HepG2 (cell line): ENCODE measurements around the gene CRKL. TPM values are rescaled to one million over a fixed set of nuclear protein-coding genes. Genes with fewer than 3 reads are reported as not detected.

Experiments used
- AGO2 ChIP-seq: fragments of 200-400 bp; formaldehyde crosslinking; optimal IDR thresholded peaks from 2 replicates; pipeline ENCODE3; 2017; ENCODE audit warnings: mild to moderate bottlenecking, low read depth, low read length, moderate library complexity
- HES4 ChIP-seq: sonication (generic); formaldehyde crosslinking; IDR thresholded peaks from 2 replicates; pipeline ENCODE4 v1.9.0; 2021; ENCODE audit warnings: mild to moderate bottlenecking, missing genetic modification reagents, borderline replicate concordance
- JUNB ChIP-seq: sonication (generic); formaldehyde crosslinking; IDR thresholded peaks from 2 replicates; pipeline ENCODE4 v1.8.0; 2022; ENCODE audit warnings: missing genetic modification reagents, mild to moderate bottlenecking, borderline replicate concordance
- MED13 ChIP-seq: sonication (generic); formaldehyde crosslinking; IDR thresholded peaks from 2 replicates; pipeline ENCODE4 v1.5.0; 2020; ENCODE audit warnings: missing genetic modification reagents
- RARA ChIP-seq: IDR thresholded peaks from 2 replicates; pipeline ENCODE4 v1.6.1; 2016; ENCODE audit warnings: missing genetic modification reagents, missing compliant biosample characterization
- SMARCE1 ChIP-seq: fragments of 450-650 bp; IDR thresholded peaks from 2 replicates; pipeline ENCODE4 v1.6.1; 2017; ENCODE audit warnings: borderline replicate concordance
- TARDBP ChIP-seq: sonication (generic); formaldehyde crosslinking; IDR thresholded peaks from 2 replicates; pipeline ENCODE4 v1.8.0; 2022; ENCODE audit warnings: mild to moderate bottlenecking, missing genetic modification reagents
- ZNF143 ChIP-seq: sonication (generic); formaldehyde crosslinking; IDR thresholded peaks from 2 replicates; pipeline ENCODE4 v1.4.0; 2020; ENCODE audit warnings: missing genetic modification reagents
- ZNF256 ChIP-seq: sonication (generic); formaldehyde crosslinking; conservative IDR thresholded peaks from 2 replicates; pipeline ENCODE4 v1.4.0; 2020; ENCODE audit warnings: missing genetic modification reagents
- ZNF329 ChIP-seq: sonication (generic); formaldehyde crosslinking; IDR thresholded peaks from 2 replicates; pipeline ENCODE4 v1.9.0; 2021; ENCODE audit warnings: low read depth, mild to moderate bottlenecking, missing genetic modification reagents
- ZNF432 ChIP-seq: sonication (generic); formaldehyde crosslinking; IDR thresholded peaks from 2 replicates; pipeline ENCODE4 v1.5.0; 2020; ENCODE audit warnings: missing genetic modification reagents, mild to moderate bottlenecking, borderline replicate concordance
- ZNF44 ChIP-seq: sonication (generic); formaldehyde crosslinking; IDR thresholded peaks from 2 replicates; pipeline ENCODE4 v1.5.1; 2020; ENCODE audit warnings: mild to moderate bottlenecking, missing genetic modification reagents
- ZNF562 ChIP-seq: sonication (generic); formaldehyde crosslinking; IDR thresholded peaks from 2 replicates; pipeline ENCODE4 v1.8.0; 2022; ENCODE audit warnings: missing genetic modification reagents, borderline replicate concordance
- ZNF777 ChIP-seq: sonication (generic); formaldehyde crosslinking; IDR thresholded peaks from 2 replicates; pipeline ENCODE4 v1.4.0; 2020; ENCODE audit warnings: missing genetic modification reagents
- ZNF879 ChIP-seq: sonication (generic); formaldehyde crosslinking; IDR thresholded peaks from 2 replicates; pipeline ENCODE4 v1.8.1; 2023; ENCODE audit warnings: missing genetic modification reagents
- polyA plus RNA-seq, 8 experiments: library from polyadenylated mRNA; depleted of rRNA in 3 of 8; stranded (reverse) in 7 of 8; unstranded in 1 of 8; fragments of >200 nt; fragmentation: Illumina TruSeq in 4 of 8; extraction: Trizol in 4 of 8; gene quantifications; 2 replicates each; pipeline versions ENCODE4 v1.2.1 to v1.2.3, GENCODE V29; 2011 to 2016; ENCODE audit warnings: low read depth in 4 of 8, missing spikeins in 1 of 8, mixed read lengths in 1 of 8; ENCODE audit not compliant: insufficient read depth in 1 of 8
- total RNA-seq, 5 experiments: library from RNA; depleted of rRNA; stranded (reverse); fragments of >200 nt; fragmentation: Illumina TruSeq; extraction: Trizol; gene quantifications; 2 replicates each; pipeline ENCODE4 v1.2.3, GENCODE V29; 2016; ENCODE audit warnings: low read depth in 1 of 5
- TF ChIP-seq, protein P1 (sequence below): sonication (generic); formaldehyde crosslinking; IDR thresholded peaks from 2 replicates; pipeline ENCODE4 v1.5.0; 2020; ENCODE audit warnings: missing genetic modification reagents, mild to moderate bottlenecking, borderline replicate concordance
- TF ChIP-seq, protein P2 (sequence below): sonication (generic); formaldehyde crosslinking; IDR thresholded peaks from 2 replicates; pipeline ENCODE4 v1.4.0; 2020; ENCODE audit warnings: missing genetic modification reagents, borderline replicate concordance
- TF ChIP-seq, protein P3 (sequence below): sonication (generic); formaldehyde crosslinking; IDR thresholded peaks from 2 replicates; pipeline ENCODE4 v1.5.0; 2020; ENCODE audit warnings: mild to moderate bottlenecking, missing genetic modification reagents

CRKL gene
- total and polyA plus RNA-seq, 2 of the 13 experiments (the other 11 are each of a cell fraction or from before 2014, with no cell fraction given), result 37.4 to 60.6 TPM

DNA sequence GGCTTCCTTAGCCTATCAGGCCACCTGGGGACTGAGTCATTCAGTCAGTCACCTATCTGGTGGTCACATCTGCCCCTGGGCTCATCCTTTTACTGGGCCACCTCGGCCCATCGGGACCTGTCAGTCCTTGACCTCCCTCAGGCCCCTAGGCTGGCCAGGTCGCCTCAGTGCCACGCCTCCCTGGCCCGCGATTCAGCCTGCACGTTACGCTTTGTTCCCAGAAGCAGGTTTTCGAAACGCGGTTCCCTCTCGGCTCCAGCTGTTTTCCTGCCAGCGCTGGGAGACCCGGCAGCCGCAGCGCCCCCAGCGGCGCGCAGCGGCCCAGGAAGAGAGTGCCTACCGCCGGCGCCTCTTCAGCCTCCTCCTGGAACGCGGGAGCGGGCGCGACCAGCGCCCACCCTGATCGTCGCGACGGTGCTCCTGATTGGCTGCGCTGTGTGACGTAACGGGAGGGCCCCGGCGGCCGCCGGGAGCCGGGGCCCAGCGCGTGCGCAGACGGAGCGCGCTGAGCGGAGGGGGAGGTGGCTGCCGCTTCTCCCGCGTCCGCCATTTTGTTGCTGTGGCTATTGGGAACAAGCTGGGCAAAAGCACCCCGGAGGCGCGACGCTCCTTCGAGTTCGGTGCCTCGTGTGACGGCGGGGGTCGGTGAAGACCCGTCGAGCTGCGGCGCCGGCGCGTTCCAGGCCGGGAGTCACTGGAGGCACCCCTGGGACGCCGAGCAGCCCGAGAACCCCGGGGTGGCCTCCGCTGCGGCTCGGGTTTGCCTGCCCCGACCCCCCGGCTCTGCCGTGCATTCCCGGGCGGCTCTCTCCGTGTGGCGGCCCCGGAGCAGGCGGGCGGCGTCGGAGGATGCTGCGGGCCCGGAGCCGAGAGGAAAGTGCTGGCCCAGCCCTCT, at the start of gene CRKL (continued):
- TF ChIP-seq TARDBP (CRISPR knock-in tag), result peak; percentile 83; the same call in 1 of the 2 replicates
- TF ChIP-seq, protein P1, sequence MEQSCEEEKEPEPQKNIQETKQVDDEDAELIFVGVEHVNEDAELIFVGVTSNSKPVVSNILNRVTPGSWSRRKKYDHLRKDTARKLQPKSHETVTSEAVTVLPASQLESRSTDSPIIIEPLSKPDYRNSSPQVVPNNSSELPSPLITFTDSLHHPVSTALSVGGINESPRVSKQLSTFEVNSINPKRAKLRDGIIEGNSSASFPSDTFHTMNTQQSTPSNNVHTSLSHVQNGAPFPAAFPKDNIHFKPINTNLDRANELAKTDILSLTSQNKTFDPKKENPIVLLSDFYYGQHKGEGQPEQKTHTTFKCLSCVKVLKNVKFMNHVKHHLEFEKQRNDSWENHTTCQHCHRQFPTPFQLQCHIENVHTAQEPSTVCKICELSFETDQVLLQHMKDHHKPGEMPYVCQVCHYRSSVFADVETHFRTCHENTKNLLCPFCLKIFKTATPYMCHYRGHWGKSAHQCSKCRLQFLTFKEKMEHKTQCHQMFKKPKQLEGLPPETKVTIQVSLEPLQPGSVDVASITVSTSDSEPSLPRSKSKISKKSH (CRISPR knock-in tag), result peak; percentile 59; the same call in 1 of the 2 replicates
- TF ChIP-seq MED13 (CRISPR knock-in tag), result no peak
- peak; percentile 81 for TF ChIP-seq ZNF143 (CRISPR knock-in tag)
- no peak for TF ChIP-seq SMARCE1
- TF ChIP-seq ZNF329 (CRISPR knock-in tag), result no peak
- TF ChIP-seq, protein P2, sequence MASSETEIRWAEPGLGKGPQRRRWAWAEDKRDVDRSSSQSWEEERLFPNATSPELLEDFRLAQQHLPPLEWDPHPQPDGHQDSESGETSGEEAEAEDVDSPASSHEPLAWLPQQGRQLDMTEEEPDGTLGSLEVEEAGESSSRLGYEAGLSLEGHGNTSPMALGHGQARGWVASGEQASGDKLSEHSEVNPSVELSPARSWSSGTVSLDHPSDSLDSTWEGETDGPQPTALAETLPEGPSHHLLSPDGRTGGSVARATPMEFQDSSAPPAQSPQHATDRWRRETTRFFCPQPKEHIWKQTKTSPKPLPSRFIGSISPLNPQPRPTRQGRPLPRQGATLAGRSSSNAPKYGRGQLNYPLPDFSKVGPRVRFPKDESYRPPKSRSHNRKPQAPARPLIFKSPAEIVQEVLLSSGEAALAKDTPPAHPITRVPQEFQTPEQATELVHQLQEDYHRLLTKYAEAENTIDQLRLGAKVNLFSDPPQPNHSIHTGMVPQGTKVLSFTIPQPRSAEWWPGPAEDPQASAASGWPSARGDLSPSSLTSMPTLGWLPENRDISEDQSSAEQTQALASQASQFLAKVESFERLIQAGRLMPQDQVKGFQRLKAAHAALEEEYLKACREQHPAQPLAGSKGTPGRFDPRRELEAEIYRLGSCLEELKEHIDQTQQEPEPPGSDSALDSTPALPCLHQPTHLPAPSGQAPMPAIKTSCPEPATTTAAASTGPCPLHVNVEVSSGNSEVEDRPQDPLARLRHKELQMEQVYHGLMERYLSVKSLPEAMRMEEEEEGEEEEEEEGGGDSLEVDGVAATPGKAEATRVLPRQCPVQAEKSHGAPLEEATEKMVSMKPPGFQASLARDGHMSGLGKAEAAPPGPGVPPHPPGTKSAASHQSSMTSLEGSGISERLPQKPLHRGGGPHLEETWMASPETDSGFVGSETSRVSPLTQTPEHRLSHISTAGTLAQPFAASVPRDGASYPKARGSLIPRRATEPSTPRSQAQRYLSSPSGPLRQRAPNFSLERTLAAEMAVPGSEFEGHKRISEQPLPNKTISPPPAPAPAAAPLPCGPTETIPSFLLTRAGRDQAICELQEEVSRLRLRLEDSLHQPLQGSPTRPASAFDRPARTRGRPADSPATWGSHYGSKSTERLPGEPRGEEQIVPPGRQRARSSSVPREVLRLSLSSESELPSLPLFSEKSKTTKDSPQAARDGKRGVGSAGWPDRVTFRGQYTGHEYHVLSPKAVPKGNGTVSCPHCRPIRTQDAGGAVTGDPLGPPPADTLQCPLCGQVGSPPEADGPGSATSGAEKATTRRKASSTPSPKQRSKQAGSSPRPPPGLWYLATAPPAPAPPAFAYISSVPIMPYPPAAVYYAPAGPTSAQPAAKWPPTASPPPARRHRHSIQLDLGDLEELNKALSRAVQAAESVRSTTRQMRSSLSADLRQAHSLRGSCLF, result no peak
- no peak for TF ChIP-seq ZNF256
- no peak for TF ChIP-seq ZNF777 (CRISPR knock-in tag)
- no peak for TF ChIP-seq ZNF44
- peak; percentile 67 for TF ChIP-seq AGO2
- TF ChIP-seq, protein P3, sequence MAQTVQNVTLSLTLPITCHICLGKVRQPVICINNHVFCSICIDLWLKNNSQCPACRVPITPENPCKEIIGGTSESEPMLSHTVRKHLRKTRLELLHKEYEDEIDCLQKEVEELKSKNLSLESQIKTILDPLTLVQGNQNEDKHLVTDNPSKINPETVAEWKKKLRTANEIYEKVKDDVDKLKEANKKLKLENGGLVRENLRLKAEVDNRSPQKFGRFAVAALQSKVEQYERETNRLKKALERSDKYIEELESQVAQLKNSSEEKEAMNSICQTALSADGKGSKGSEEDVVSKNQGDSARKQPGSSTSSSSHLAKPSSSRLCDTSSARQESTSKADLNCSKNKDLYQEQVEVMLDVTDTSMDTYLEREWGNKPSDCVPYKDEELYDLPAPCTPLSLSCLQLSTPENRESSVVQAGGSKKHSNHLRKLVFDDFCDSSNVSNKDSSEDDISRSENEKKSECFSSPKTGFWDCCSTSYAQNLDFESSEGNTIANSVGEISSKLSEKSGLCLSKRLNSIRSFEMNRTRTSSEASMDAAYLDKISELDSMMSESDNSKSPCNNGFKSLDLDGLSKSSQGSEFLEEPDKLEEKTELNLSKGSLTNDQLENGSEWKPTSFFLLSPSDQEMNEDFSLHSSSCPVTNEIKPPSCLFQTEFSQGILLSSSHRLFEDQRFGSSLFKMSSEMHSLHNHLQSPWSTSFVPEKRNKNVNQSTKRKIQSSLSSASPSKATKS, result no peak
- peak; percentile 81; the same call in 1 of the 2 replicates for TF ChIP-seq HES4
- TF ChIP-seq RARA (CRISPR knock-in tag), result peak; percentile 89
- TF ChIP-seq ZNF562, result no peak
- peak; percentile 77; the same call in 1 of the 2 replicates for TF ChIP-seq ZNF879 (CRISPR knock-in tag)
- TF ChIP-seq JUNB (CRISPR knock-in tag), result no peak
- TF ChIP-seq ZNF432 (CRISPR knock-in tag), result 0 out of 2 replicates have a peak, but pooled peaks have one; percentile 26
